NCI-H345 treated with DMSO at 0.1 percent for 48 hours (cell line): ENCODE results near the gene UBA5.
"Not testable (repeated sequence)": the region's sequence is repeated elsewhere in the genome, so short reads cannot be mapped to it uniquely, and the experiment has no call there.

Source experiments
- DNase-seq: peaks from one replicate; lab custom pipeline; 2025; ENCODE audit not compliant: unreplicated experiment; lab: John Stamatoyannopoulos, UW

Gene UBA5

GRCh38 chr3:132660052-132660810 lies at the start of gene UBA5:
Gene UBA5 (plus strand): TSS chr3:132660329. CDS start chr3:132660538, 209 bp downstream.
- DNase-seq: peak; percentile 42

GRCh38 chr3:132615301-132615700 lies 44.8 kb upstream of the UBA5 start:
- not testable (repeated sequence) for DNase-seq

- no peak for DNase-seq
These were observed 44.2 kb upstream of the UBA5 start for GRCh38 chr3:132615881-132616280.

- DNase-seq: no peak
These were observed 43.3 kb upstream of the UBA5 start for GRCh38 chr3:132616780-132617179.

GRCh38 chr3:132622148-132622547 lies 38.0 kb upstream of the UBA5 start:
- no peak for DNase-seq

GRCh38 chr3:132622761-132623160 lies 37.4 kb upstream of the UBA5 start:
- no peak for DNase-seq

GRCh38 chr3:132623646-132624045 lies 36.5 kb upstream of the UBA5 start:
- no peak for DNase-seq

- DNase-seq: no peak
These were observed 35.3 kb upstream of the UBA5 start for GRCh38 chr3:132624790-132625189.

- DNase-seq: no peak
These were observed 34.5 kb upstream of the UBA5 start for GRCh38 chr3:132625613-132626012.

- DNase-seq: no peak
These were observed 33.2 kb upstream of the UBA5 start for GRCh38 chr3:132626955-132627354.

GRCh38 chr3:132628157-132628556 lies 32.0 kb upstream of the UBA5 start:
- no peak for DNase-seq

- DNase-seq: no peak
These were observed 30.2 kb upstream of the UBA5 start for GRCh38 chr3:132629928-132630327.

GRCh38 chr3:132630612-132631011 lies 29.5 kb upstream of the UBA5 start:
- DNase-seq: no peak

GRCh38 chr3:132635052-132635451 lies 25.1 kb upstream of the UBA5 start:
- DNase-seq: no peak

GRCh38 chr3:132637590-132637989 lies 22.5 kb upstream of the UBA5 start:
- no peak for DNase-seq

- no peak for DNase-seq
These were observed 21.4 kb upstream of the UBA5 start for GRCh38 chr3:132638706-132639105.

GRCh38 chr3:132641427-132641826 lies 18.7 kb upstream of the UBA5 start:
- DNase-seq: not testable (repeated sequence)

- DNase-seq: peak; percentile 4
These were observed 18.1 kb upstream of the UBA5 start for GRCh38 chr3:132641837-132642538.

- no peak for DNase-seq
These were observed 17.6 kb upstream of the UBA5 start for GRCh38 chr3:132642539-132642847.

- DNase-seq: no peak
These were observed 16.8 kb upstream of the UBA5 start for GRCh38 chr3:132643366-132643765.

GRCh38 chr3:132645058-132645457 lies 15.1 kb upstream of the UBA5 start:
- DNase-seq: no peak

- no peak for DNase-seq
These were observed 10.0 kb upstream of the UBA5 start for GRCh38 chr3:132650153-132650552.
